KMS-11 (cell line): Measurements from ENCODE around the gene IGSF23.
"Not testable (repeated sequence)": the region's sequence is repeated elsewhere in the genome, so short reads cannot be mapped to it uniquely, and the experiment has no call there.

Experiments
- H2AFZ ChIP-seq: fragments of 200-600 bp; sonication (generic); 2 replicates; pipeline ENCODE4 v1.6.1; 2016; ENCODE audit warnings: antibody characterized with exemption, mixed run types, low read depth
- H3K27ac ChIP-seq: fragments of 200-600 bp; sonication (generic); 2 replicates; pipeline ENCODE4 v1.6.1; 2016; ENCODE audit warnings: mild to moderate bottlenecking, mixed run types
- H3K27me3 ChIP-seq: fragments of 200-600 bp; sonication (generic); 2 replicates; pipeline ENCODE4 v1.6.1; 2017; ENCODE audit warnings: mild to moderate bottlenecking, low read depth, mixed run types, moderate library complexity; ENCODE audit not compliant: insufficient read depth
- H3K36me3 ChIP-seq: fragments of 200-600 bp; sonication (generic); 2 replicates; pipeline ENCODE4 v1.6.1; 2017; ENCODE audit warnings: mild to moderate bottlenecking, mixed run types; ENCODE audit not compliant: insufficient read depth
- H3K4me1 ChIP-seq: fragments of 200-600 bp; sonication (generic); 2 replicates; pipeline ENCODE4 v1.6.1; 2016; ENCODE audit warnings: mild to moderate bottlenecking, low read depth, mixed run types; ENCODE audit not compliant: poor library complexity, severe bottlenecking
- H3K4me2 ChIP-seq: fragments of 200-600 bp; sonication (generic); 2 replicates; pipeline ENCODE4 v1.7.0; 2016; ENCODE audit warnings: mild to moderate bottlenecking, mixed run types
- H3K4me3 ChIP-seq: fragments of 200-600 bp; sonication (generic); IDR thresholded peaks from 2 replicates; pipeline ENCODE4 v1.6.1; 2017; ENCODE audit warnings: low read depth, low read length, mixed read lengths; ENCODE audit not compliant: insufficient read depth
- H3K79me2 ChIP-seq: fragments of 200-600 bp; sonication (generic); 2 replicates; pipeline ENCODE4 v1.6.1; 2016; ENCODE audit warnings: low read depth, mixed run types; ENCODE audit not compliant: insufficient read depth
- H3K9ac ChIP-seq: fragments of 200-600 bp; sonication (generic); 2 replicates; pipeline ENCODE4 v1.6.1; 2016; ENCODE audit warnings: mild to moderate bottlenecking, mixed run types
- H4K20me1 ChIP-seq: fragments of 200-600 bp; sonication (generic); 2 replicates; pipeline ENCODE4 v1.6.1; 2016; ENCODE audit warnings: mild to moderate bottlenecking, mixed run types; ENCODE audit not compliant: insufficient read depth
- CTCF ChIP-seq: fragments of 200-600 bp; sonication (generic); conservative IDR thresholded peaks from 2 replicates; pipeline ENCODE4 v1.6.1; 2017; ENCODE audit warnings: low read depth, mild to moderate bottlenecking, antibody characterized with exemption, low read length, moderate library complexity, mixed read lengths

IGSF23 gene

GRCh38 chr19:44590245-44591059 lies 22.9 kb upstream of the IGSF23 start:
- TF ChIP-seq CTCF = no peak
- Histone ChIP-seq H3K9ac (no peak overlapping the region), H2AFZ (no peak overlapping the region), H4K20me1 (no peaks in the 10 kb centered on the region), H3K79me2 (no peaks in the 10 kb centered on the region), H3K27me3 (no peaks in the 10 kb centered on the region), H3K4me2 (no peak overlapping the region), H3K4me3 (no peak overlapping the region), H3K4me1 (peaks cover 14% of the 10 kb centered on the region), H3K27ac (no peak overlapping the region), H3K36me3 (no peaks in the 10 kb centered on the region)

- H3K36me3 ChIP-seq, H3K79me2 ChIP-seq, H2AFZ ChIP-seq, H3K9ac ChIP-seq, H4K20me1 ChIP-seq, H3K4me3 ChIP-seq, H3K27me3 ChIP-seq, H3K27ac ChIP-seq, H3K4me2 ChIP-seq: not testable (repeated sequence)
- peaks cover 14% of the 10 kb centered on the region for H3K4me1 ChIP-seq
Observed at GRCh38 chr19:44591340-44591993, 21.9 kb upstream of the IGSF23 start.

- Histone ChIP-seq H3K27me3 (no peaks in the 10 kb centered on the region), H3K4me3 (no peak overlapping the region), H3K4me2 (no peak overlapping the region), H3K27ac (no peak overlapping the region), H3K9ac (no peak overlapping the region), H4K20me1 (no peaks in the 10 kb centered on the region), H3K4me1 (peaks cover 14% of the 10 kb centered on the region), H3K79me2 (no peaks in the 10 kb centered on the region), H2AFZ (no peak overlapping the region), H3K36me3 (no peaks in the 10 kb centered on the region)
- no peak for TF ChIP-seq CTCF
Observed at GRCh38 chr19:44592451-44592890, 20.9 kb upstream of the IGSF23 start.

GRCh38 chr19:44593294-44593693 lies 20.1 kb upstream of the IGSF23 start:
- Histone ChIP-seq H3K4me2 (no peak overlapping the region), H3K36me3 (no peaks in the 10 kb centered on the region), H4K20me1 (no peaks in the 10 kb centered on the region), H3K27me3 (no peaks in the 10 kb centered on the region), H3K4me1 (peaks cover 6% of the 10 kb centered on the region), H3K27ac (no peak overlapping the region), H3K4me3 (no peak overlapping the region), H3K9ac (no peak overlapping the region), H2AFZ (no peak overlapping the region), H3K79me2 (no peaks in the 10 kb centered on the region)
- no peak for TF ChIP-seq CTCF

GRCh38 chr19:44593866-44594266 lies 19.5 kb upstream of the IGSF23 start:
- H2AFZ ChIP-seq, H3K79me2 ChIP-seq, H3K27me3 ChIP-seq, H3K4me1 ChIP-seq, H3K4me3 ChIP-seq, H3K9ac ChIP-seq, H4K20me1 ChIP-seq, H3K27ac ChIP-seq, H3K36me3 ChIP-seq, H3K4me2 ChIP-seq: not testable (repeated sequence)
